ENCODE data around the gene CDH4.

The CDH4 gene

DNA sequence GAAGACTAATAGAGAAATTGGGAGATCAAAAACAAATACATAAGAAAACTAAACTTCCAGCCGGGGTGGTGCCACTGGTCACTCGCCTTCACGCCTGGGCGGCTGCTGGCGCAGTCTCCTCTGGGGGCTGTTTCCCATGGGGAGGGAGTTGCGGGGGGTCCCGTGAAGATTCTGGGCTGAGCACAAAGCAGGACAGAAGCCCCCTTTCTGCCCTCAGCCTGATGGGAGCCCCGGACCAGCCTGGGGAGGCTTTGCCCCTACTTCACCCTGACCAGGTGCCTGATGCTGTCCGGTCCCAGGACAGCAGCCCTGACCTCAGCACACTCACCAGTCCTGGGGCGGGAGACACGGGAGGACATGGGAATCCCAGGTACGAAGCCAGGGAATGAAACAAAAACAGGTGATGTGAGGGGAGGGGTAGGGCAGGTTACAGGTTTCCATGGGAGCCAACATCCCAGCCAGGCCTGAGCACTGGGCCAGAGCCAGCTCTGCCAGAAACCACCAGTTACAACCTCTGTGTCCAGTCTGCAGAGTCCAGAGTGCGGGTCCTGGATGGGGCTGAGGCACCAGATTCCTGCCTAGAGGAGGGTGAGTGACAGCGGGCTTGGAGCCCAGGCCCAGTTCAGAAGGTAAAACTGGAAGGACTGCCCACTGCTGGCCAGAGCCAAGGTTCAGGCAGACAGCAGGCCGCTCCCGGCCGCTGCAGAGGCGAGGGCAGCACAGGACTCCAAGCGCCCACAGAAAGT lies 487.2 kb downstream of the CDH4 start:
- H3K4me3 ChIP-seq (ENCODE audit: low read depth, low read length), result no peak overlapping the region
- POLR2A ChIA-PET, result no interaction called here
- CTCF ChIA-PET, result no interaction called here
- TF ChIP-seq, protein P1, sequence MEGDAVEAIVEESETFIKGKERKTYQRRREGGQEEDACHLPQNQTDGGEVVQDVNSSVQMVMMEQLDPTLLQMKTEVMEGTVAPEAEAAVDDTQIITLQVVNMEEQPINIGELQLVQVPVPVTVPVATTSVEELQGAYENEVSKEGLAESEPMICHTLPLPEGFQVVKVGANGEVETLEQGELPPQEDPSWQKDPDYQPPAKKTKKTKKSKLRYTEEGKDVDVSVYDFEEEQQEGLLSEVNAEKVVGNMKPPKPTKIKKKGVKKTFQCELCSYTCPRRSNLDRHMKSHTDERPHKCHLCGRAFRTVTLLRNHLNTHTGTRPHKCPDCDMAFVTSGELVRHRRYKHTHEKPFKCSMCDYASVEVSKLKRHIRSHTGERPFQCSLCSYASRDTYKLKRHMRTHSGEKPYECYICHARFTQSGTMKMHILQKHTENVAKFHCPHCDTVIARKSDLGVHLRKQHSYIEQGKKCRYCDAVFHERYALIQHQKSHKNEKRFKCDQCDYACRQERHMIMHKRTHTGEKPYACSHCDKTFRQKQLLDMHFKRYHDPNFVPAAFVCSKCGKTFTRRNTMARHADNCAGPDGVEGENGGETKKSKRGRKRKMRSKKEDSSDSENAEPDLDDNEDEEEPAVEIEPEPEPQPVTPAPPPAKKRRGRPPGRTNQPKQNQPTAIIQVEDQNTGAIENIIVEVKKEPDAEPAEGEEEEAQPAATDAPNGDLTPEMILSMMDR (IDR thresholded peaks at IDR 0.05; ENCODE audit: insufficient read depth, low read length, missing control alignments), result no peak
- DNase-seq (ENCODE audit: low read depth, low spot score), result no peak

DNA sequence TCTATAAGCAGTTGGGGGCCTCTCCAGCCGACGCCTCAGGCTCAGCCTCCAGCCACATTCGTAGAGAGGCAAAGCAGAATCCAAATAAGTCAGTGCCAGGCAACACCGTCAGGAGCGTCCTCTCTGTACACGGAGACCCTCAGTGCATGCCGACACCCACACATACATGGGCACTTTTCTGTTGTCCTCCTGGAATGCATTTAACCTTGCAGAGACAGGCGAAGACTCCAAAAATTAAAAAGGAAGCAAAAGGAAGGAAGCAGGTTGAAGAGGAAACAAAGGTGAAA lies 487.7 kb downstream of the CDH4 start:
- ChIA-PET POLR2A (no interaction called here), CTCF (no interaction called here)
- TF ChIP-seq, protein P1 (IDR thresholded peaks at IDR 0.05; ENCODE audit: insufficient read depth, low read length, missing control alignments), result no peak
- no peak for DNase-seq (ENCODE audit: low read depth, low spot score)
- no peak overlapping the region for H3K4me3 ChIP-seq (ENCODE audit: low read depth, low read length)

DNA sequence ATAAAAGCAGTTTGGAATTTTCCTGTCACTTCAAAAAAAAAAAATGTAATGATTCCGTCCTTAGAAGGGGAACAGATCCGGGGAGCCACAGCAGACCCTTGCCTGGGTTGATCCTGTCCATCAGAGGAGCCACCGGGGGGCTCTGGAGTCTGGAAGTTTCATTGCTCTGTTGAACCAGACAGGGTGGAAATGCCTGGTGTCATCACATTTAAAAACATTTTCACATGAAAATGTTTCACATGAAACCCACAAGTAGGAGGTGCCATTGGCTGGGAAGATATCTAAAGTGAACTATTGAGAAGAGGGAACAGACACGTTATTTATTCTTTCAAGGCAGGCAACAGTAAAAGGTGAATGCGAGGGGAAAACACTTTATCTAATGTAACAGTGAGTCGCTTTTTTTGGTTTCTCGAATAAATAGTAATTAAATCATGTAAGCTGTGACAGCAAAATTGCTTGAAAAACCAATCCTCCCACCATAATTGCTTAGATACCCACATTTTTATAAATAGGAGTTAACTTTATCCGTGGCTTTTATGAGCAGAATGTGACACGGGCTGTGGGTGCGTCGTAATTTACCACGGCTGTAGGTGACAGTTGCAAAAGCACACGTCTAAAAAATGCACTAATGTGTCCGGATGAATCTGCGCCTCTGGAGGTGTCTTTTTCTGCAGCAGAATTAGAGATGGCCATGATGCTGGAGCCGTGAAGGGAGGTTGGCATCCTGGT lies 490.2 kb downstream of the CDH4 start:
- DNase-seq (ENCODE audit: low read depth, low spot score), result no peak
- no peak overlapping the region for H3K4me3 ChIP-seq (ENCODE audit: low read depth, low read length)
- CTCF ChIA-PET, result no interaction called here
- POLR2A ChIA-PET, result no interaction called here
- TF ChIP-seq, protein P1 (IDR thresholded peaks at IDR 0.05; ENCODE audit: insufficient read depth, low read length, missing control alignments), result no peak

DNA sequence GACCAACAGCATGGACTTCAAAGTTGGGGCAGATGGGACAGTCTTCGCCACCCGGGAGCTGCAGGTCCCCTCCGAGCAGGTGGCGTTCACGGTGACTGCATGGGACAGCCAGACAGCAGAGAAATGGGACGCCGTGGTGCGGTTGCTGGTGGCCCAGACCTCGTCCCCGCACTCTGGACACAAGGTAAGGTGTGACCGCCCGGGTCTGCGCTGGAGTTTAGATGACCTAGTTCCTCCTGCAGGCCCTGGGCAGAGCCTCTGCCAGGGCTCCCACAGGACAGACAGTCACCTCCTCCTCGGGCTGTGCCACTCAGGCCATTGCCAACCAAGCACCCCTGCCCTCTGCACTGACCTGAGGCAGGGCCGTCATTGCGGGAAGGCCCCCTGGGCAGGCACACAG lies 491.5 kb downstream of the CDH4 start:
- no peak overlapping the region for H3K4me3 ChIP-seq (ENCODE audit: low read depth, low read length)
- no peak for DNase-seq (ENCODE audit: low read depth, low spot score)
- TF ChIP-seq, protein P1 (IDR thresholded peaks at IDR 0.05; ENCODE audit: insufficient read depth, low read length, missing control alignments), result no peak
- ChIA-PET CTCF (no interaction called here), POLR2A (no interaction called here)

DNA sequence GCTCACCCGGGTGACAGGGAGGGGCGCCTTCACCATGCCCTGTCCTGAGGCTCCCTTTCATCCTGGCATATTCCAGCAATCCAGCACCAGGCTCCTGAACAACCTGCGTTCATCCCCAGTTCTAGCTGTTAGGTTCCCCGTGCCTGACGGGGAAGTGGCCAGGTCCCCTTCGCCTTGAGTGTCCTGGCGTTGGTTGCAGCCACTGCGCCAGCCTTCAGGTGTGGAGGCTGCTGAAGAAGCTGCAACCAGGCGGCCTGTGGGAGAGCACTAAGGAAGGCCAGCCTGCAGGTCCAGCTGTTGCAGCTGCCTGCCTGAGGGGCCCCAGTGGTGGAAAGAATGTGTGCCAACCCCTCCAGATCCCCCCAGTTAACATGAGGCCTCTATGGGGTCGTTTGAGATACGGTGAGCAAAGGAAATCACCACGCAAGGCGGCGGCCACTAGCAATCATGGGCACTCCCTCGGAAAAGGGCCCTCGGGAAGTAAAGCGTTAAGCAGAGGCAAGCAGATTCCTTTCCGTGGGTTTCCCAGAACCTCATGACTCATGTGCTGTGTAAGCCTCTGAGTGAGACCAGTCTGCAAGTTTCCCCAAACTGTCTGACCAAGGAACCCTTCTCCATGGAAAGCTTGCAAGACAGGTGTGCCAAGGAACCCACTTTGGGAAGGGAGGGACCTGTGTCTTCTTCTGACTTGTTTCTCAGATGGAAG lies 492.8 kb downstream of the CDH4 start:
- no peak overlapping the region for H3K4me3 ChIP-seq (ENCODE audit: low read depth, low read length)
- TF ChIP-seq, protein P1 (IDR thresholded peaks at IDR 0.05; ENCODE audit: insufficient read depth, low read length, missing control alignments), result no peak
- ChIA-PET POLR2A (no interaction called here), CTCF (no interaction called here)
- no peak for DNase-seq (ENCODE audit: low read depth, low spot score)

DNA sequence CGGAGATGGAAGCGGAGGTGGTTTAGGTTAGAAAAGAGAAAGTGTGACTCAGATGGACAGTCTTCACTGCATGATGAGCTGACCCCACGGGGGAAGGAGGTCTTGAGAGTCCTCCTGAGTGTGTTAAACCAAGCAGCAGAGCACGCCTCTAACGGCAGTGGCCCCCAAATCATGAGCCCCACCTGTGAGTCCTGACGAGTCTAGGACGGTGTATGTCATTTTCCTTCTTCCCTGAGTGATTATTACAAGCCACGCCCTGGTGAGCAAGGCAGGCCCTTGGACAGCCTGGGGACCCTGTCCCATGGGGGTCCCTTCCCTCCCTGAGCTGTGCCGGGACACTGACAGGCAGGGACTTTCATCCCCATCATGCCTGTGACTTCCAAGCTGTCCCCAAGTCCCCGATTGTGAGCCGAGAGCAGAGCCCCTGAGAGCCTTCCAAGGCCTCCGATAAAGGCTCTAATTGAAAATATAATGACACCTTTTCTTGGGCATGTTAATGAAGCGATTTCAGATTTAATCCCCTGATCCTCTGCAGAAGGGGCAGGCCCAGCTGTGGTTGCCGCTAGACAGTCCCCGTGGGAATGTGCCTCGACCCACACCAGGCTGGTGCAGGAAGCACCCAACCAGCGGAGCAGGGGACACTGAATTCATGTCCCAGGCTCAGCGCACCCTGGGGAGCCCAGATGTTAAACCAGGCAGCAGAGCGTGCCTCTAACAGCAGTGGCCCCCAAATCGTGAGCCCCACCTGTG lies 493.5 kb downstream of the CDH4 start:
- no peak for DNase-seq (ENCODE audit: low read depth, low spot score)
- ChIA-PET POLR2A (no interaction called here), CTCF (no interaction called here)
- no peak overlapping the region for H3K4me3 ChIP-seq (ENCODE audit: low read depth, low read length)
- TF ChIP-seq, protein P1 (IDR thresholded peaks at IDR 0.05; ENCODE audit: insufficient read depth, low read length, missing control alignments), result no peak

Measured in AG04449 (cell line).